Measurements from ENCODE around the gene CELF2. TPM values are rescaled to one million over a fixed set of nuclear protein-coding genes. Genes with fewer than 3 reads are reported as not detected.

CELF2 gene
- total and polyA plus RNA-seq, 9 of the 15 experiments (the other 6 are each of a cell fraction or from before 2014, with no cell fraction given): 4.0 to 20.3 (median 11.1) TPM

- ATAC-seq: no peak
- CTCF ChIA-PET (ENCODE audit: low intra/inter-chr PET ratio): no interaction called here
- no peak for FAIRE-seq
Observed at GRCh38 chr10:11066520-11066919, 48.8 kb downstream of the CELF2 start.

More at GRCh38 chr10:11066520-11066919, 48.8 kb downstream of the CELF2 start:
- Histone ChIP-seq H3K9ac (ENCODE audit: insufficient read depth in 1 of 2, low read depth in 2 of 2, low read length in 2 of 2) (no peak overlapping the region), H3K9me1 (ENCODE audit: control insufficient read depth, insufficient read depth, low read length) (no peaks in the 10 kb centered on the region), H3K27me3 (ENCODE audit: control insufficient read depth in 2 of 2, insufficient read depth in 2 of 2, low read length in 2 of 2) (peaks cover 2 to 3% of the 10 kb centered on the region in 2 experiments; a peak in 3 of 5 replicates), H3K4me1 (replicated peaks in 1 of 2; ENCODE audit: control insufficient read depth in 2 of 2, insufficient read depth in 2 of 2, low read length in 2 of 2) (no peaks in the 10 kb centered on the region), H3K9me3 (replicated peaks; ENCODE audit: control insufficient read depth, insufficient read depth, low read depth, low read length) (no peaks in the 10 kb centered on the region), H3K79me2 (ENCODE audit: control insufficient read depth, insufficient read depth, low read length) (no peaks in the 10 kb centered on the region), H3K4me3 (no peak overlapping the region), H3K27ac (ENCODE audit: extremely low read depth, low read depth, low read length) (no peak overlapping the region), H4K20me1 (replicated peaks; ENCODE audit: control insufficient read depth, insufficient read depth, low read length) (no peaks in the 10 kb centered on the region), H2AFZ (ENCODE audit: low read depth, low read length) (no peak overlapping the region), H3K36me3 (ENCODE audit: control insufficient read depth, insufficient read depth, low read length) (no peaks in the 10 kb centered on the region), H3K4me2 (ENCODE audit: insufficient read depth, low read length) (no peak overlapping the region)
- 2% methylated on average over 4 of the region's 4 CpGs for WGBS (ENCODE audit: insufficient coverage, low coverage, missing lambda C conversion rate)
- TF ChIP-seq SUPT5H (IDR thresholded peaks at IDR 0.05) (no peak), POLR2A (conservative IDR thresholded peaks at IDR 0.05) (no peak), ZBTB34 (CRISPR knock-in tag; IDR thresholded peaks at IDR 0.05) (no peak), YBX1 (IDR thresholded peaks at IDR 0.05) (no peak), PML (IDR thresholded peaks at IDR 0.05; ENCODE audit: low read length) (no peak), GABPA (tag; conservative IDR thresholded peaks at IDR 0.05; ENCODE audit: low read depth) (no peak), ZNF140 (CRISPR knock-in tag; IDR thresholded peaks at IDR 0.05) (no peak), MLX (CRISPR knock-in tag; conservative IDR thresholded peaks at IDR 0.05) (no peak), POLR2G (IDR thresholded peaks at IDR 0.05; ENCODE audit: low read depth, low read length) (no peak), ZBTB5 (IDR thresholded peaks at IDR 0.05) (no peak)
- BruUV-seq (replicated peaks): no TSS peak
- in situ Hi-C loops (cut with MboI): no loop called here
- intact Hi-C loops (cut with micrococcal nuclease): no loop called here
- no peak for DNase-seq (ENCODE audit: extremely low read depth in 1 of 4, low spot score in 3 of 4)
- POLR2A ChIA-PET: interaction anchor here (1.3 kb wide), 1 partner anchor 23 kb away, joined by 4 read pairs; no protein-coding TSS in a partner anchor

Measured in K562 (cell line).